Measurements from ENCODE around the gene TCERG1L. TPM values are rescaled to one million over a fixed set of nuclear protein-coding genes. Genes with fewer than 3 reads are reported as not detected.

The TCERG1L gene
- total and polyA plus RNA-seq, 4 donors, result 0.02 to 0.09 (median 0.08) TPM; not detected in 1

DNA sequence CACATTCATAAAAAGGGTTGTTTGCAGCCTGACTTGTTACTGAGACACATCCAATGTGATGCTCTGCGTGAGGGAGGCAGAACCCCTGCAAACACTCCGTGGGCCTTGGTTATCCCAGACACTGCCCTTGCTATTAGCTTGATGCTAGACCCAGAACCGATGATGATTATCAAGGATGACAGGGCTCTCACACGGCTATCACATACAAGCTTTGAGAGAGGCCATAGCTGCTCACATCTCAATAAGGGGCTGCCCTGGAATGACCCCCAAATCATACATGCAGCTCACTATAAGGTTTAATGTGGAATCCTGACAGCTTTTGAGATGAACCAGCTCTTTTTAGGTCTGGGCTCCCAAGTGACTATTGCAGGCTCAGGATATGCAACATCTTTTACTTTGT, 44.4 kb upstream of the TCERG1L start:
- Histone ChIP-seq H3K9me3 (ENCODE audit: control insufficient read depth in 4 of 4, insufficient read depth in 3 of 4, low read length in 3 of 4) (peaks cover 0 to 9% (median 0%) of the 10 kb centered on the region in 4 donors), H3K9ac (ENCODE audit: insufficient read depth in 1 of 2, low read length in 2 of 2) (no peak overlapping the region), H3K27me3 (ENCODE audit: control insufficient read depth in 3 of 3, insufficient read depth in 3 of 3, low read length in 2 of 3) (peaks cover 0 to 5% (median 4%) of the 10 kb centered on the region in 3 donors), H3K4me1 (ENCODE audit: control insufficient read depth in 5 of 5, insufficient read depth in 5 of 5, low read length in 5 of 5) (no peaks in the 10 kb centered on the region), H3K36me3 (ENCODE audit: control insufficient read depth in 4 of 4, insufficient read depth in 4 of 4, low read length in 4 of 4) (no peaks in the 10 kb centered on the region), H3K27ac (ENCODE audit: low read depth in 1 of 2, low read length in 1 of 2) (no peak overlapping the region), H3K4me3 (no peak overlapping the region)
- ATAC-seq (ENCODE audit: insufficient read depth, low FRiP score) (no peak), DNase-seq (no peak)
- WGBS, 2 donors, result 81 to 88% methylated on average over 4 of the region's 4 CpGs
- no peak for TF ChIP-seq CTCF (IDR thresholded peaks at IDR 0.05; ENCODE audit: control extremely low read depth, extremely low read depth)

DNA sequence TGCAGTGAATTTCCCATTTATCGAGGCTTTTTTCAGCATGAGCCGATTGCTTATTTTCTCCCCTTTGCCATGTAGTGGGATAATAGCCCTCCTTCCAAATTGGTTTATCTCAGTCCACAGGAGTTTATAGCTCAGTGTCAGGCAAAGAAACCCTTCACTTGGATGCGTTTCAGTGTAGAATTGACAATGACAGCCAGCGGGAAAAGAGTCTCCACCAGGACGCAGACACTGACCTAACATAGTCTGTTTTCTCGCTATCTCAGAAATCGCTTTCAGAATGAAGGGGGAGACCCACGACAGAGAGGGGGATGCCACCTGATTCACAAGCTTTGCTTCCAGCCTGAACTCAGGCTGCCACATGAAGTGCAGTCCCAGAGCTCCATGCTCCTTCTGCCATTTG, 43.5 kb upstream of the TCERG1L start:
- no peak for ATAC-seq (ENCODE audit: insufficient read depth, low FRiP score)
- WGBS, 2 donors, result 86 to 88% methylated on average over 8 of the region's 8 CpGs
- DNase-seq, result no peak
- Histone ChIP-seq H3K27me3 (ENCODE audit: control insufficient read depth in 3 of 3, insufficient read depth in 3 of 3, low read length in 2 of 3) (peaks cover 0 to 5% (median 5%) of the 10 kb centered on the region in 3 donors), H3K36me3 (ENCODE audit: control insufficient read depth in 4 of 4, insufficient read depth in 4 of 4, low read length in 4 of 4) (no peaks in the 10 kb centered on the region), H3K4me3 (no peak overlapping the region), H3K27ac (ENCODE audit: low read depth in 1 of 2, low read length in 1 of 2) (no peak overlapping the region), H3K4me1 (ENCODE audit: control insufficient read depth in 5 of 5, insufficient read depth in 5 of 5, low read length in 5 of 5) (no peaks in the 10 kb centered on the region), H3K9ac (ENCODE audit: insufficient read depth in 1 of 2, low read length in 2 of 2) (no peak overlapping the region), H3K9me3 (ENCODE audit: control insufficient read depth in 4 of 4, insufficient read depth in 3 of 4, low read length in 3 of 4) (peaks cover 0 to 6% (median 0%) of the 10 kb centered on the region in 4 donors)
- no peak for TF ChIP-seq CTCF (IDR thresholded peaks at IDR 0.05; ENCODE audit: control extremely low read depth, extremely low read depth)

- Histone ChIP-seq H3K4me3 (no peak overlapping the region), H3K9me3 (ENCODE audit: control insufficient read depth in 4 of 4, insufficient read depth in 3 of 4, low read length in 3 of 4) (peaks cover 0 to 6% (median 0%) of the 10 kb centered on the region in 4 donors), H3K9ac (ENCODE audit: insufficient read depth in 1 of 2, low read length in 2 of 2) (no peak overlapping the region), H3K27ac (ENCODE audit: low read depth in 1 of 2, low read length in 1 of 2) (no peak overlapping the region), H3K36me3 (ENCODE audit: control insufficient read depth in 4 of 4, insufficient read depth in 4 of 4, low read length in 4 of 4) (no peaks in the 10 kb centered on the region), H3K4me1 (ENCODE audit: control insufficient read depth in 5 of 5, insufficient read depth in 5 of 5, low read length in 5 of 5) (no peaks in the 10 kb centered on the region), H3K27me3 (ENCODE audit: control insufficient read depth in 3 of 3, insufficient read depth in 3 of 3, low read length in 2 of 3) (peaks cover 0 to 5% (median 5%) of the 10 kb centered on the region in 3 donors)
- WGBS, 2 donors, result 57 to 61% methylated on average over 9 of the region's 9 CpGs
- DNase-seq (peak; percentile 24 to 58 (median 31)), ATAC-seq (ENCODE audit: insufficient read depth, low FRiP score) (no peak)
- TF ChIP-seq CTCF (IDR thresholded peaks at IDR 0.05; ENCODE audit: control extremely low read depth, extremely low read depth), result no peak
Observed at GRCh38 chr10:131354380-131354779, 42.9 kb upstream of the TCERG1L start.

- ATAC-seq (ENCODE audit: insufficient read depth, low FRiP score) (no peak), DNase-seq (no peak)
- Histone ChIP-seq H3K27ac (ENCODE audit: low read depth in 1 of 2, low read length in 1 of 2) (no peak overlapping the region), H3K4me3 (no peak overlapping the region), H3K9me3 (ENCODE audit: control insufficient read depth in 4 of 4, insufficient read depth in 3 of 4, low read length in 3 of 4) (peaks cover 0 to 8% (median 0%) of the 10 kb centered on the region in 4 donors), H3K4me1 (ENCODE audit: control insufficient read depth in 5 of 5, insufficient read depth in 5 of 5, low read length in 5 of 5) (no peaks in the 10 kb centered on the region), H3K36me3 (ENCODE audit: control insufficient read depth in 4 of 4, insufficient read depth in 4 of 4, low read length in 4 of 4) (no peaks in the 10 kb centered on the region), H3K27me3 (ENCODE audit: control insufficient read depth in 3 of 3, insufficient read depth in 3 of 3, low read length in 2 of 3) (peaks cover 0 to 5% (median 2%) of the 10 kb centered on the region in 3 donors), H3K9ac (ENCODE audit: insufficient read depth in 1 of 2, low read length in 2 of 2) (no peak overlapping the region)
- 86 to 95% methylated on average over 7 of the region's 7 CpGs for WGBS, 2 donors
- no peak for TF ChIP-seq CTCF (IDR thresholded peaks at IDR 0.05; ENCODE audit: control extremely low read depth, extremely low read depth)
Observed at GRCh38 chr10:131352765-131353290, 41.3 kb upstream of the TCERG1L start.

Data from lung (tissue), 12 donors.